ENCODE data around the gene TEDC1. TPM values are rescaled to one million over a fixed set of nuclear protein-coding genes. Genes with fewer than 3 reads are reported as not detected.

The TEDC1 gene
- total and polyA plus RNA-seq, 5 donors: 5.2 to 6.9 (median 5.9) TPM

Other genes with a start within 250 kb of the TEDC1 start
- gene BTBD6, start 242.7 kb upstream of the TEDC1 start, total RNA-seq: 10 to 100 TPM; 28.1 to 40.5 (median 35.8) TPM
- 42.2 TPM for gene BTBD6, start 242.7 kb upstream of the TEDC1 start, polyA plus RNA-seq
- gene BRF1, start 190.2 kb upstream of the TEDC1 start, total RNA-seq: 10 to 100 TPM; 18.1 to 21.1 (median 18.4) TPM
- 17.9 TPM for gene BRF1, start 190.2 kb upstream of the TEDC1 start, polyA plus RNA-seq
- gene PACS2, start 176.5 kb upstream of the TEDC1 start, total RNA-seq: 10 to 100 TPM; 50.6 to 67.0 (median 64.4) TPM
- gene PACS2, start 176.5 kb upstream of the TEDC1 start, polyA plus RNA-seq: 63.0 TPM
- 1 to 10 TPM in 2 of 4 donors, under 1 TPM in 2; 0.46 to 1.9 (median 1.00) TPM for gene TEX22, start 92.7 kb upstream of the TEDC1 start, total RNA-seq
- 0.05 TPM for gene TEX22, start 92.7 kb upstream of the TEDC1 start, polyA plus RNA-seq
- gene MTA1, start 71.4 kb upstream of the TEDC1 start, total RNA-seq: 100 to 1,000 TPM; 121 to 179 (median 157) TPM
- 131 TPM for gene MTA1, start 71.4 kb upstream of the TEDC1 start, polyA plus RNA-seq
- gene CRIP2, start 16.4 kb upstream of the TEDC1 start, total RNA-seq: 1,000 to 10,000 TPM; 1,091 to 1,370 (median 1,238) TPM
- 1,790 TPM for gene CRIP2, start 16.4 kb upstream of the TEDC1 start, polyA plus RNA-seq
- gene CRIP1, start 4.4 kb upstream of the TEDC1 start, total RNA-seq: 100 to 1,000 TPM; 161 to 218 (median 192) TPM
- 243 TPM for gene CRIP1, start 4.4 kb upstream of the TEDC1 start, polyA plus RNA-seq
- 1 to 10 TPM; 2.8 to 4.4 (median 3.6) TPM for gene TMEM121, start 35.3 kb downstream of the TEDC1 start, total RNA-seq
- gene TMEM121, start 35.3 kb downstream of the TEDC1 start, polyA plus RNA-seq: 2.3 TPM

Data from right cardiac atrium (tissue), 5 donors.